ENCODE data around the gene ZNF567.
"Not testable (repeated sequence)": the region's sequence is repeated elsewhere in the genome, so short reads cannot be mapped to it uniquely, and the experiment has no call there.

Gene ZNF567

GRCh38 chr19:36687214-36688056 is at the start of gene ZNF567:
TSS of gene ZNF567 (plus strand) at chr19:36687612. CDS start at chr19:36694868, 7,256 bp downstream.
- peak; percentile 96 for DNase-seq (ENCODE audit: low spot score)

- DNase-seq (ENCODE audit: low spot score), result no peak
Measured at GRCh38 chr19:36638862-36639510, 48.4 kb upstream of the ZNF567 start.

GRCh38 chr19:36646746-36647145 is 40.7 kb upstream of the ZNF567 start:
- no peak for DNase-seq (ENCODE audit: low spot score)

GRCh38 chr19:36652958-36653357 is 34.5 kb upstream of the ZNF567 start:
- DNase-seq (ENCODE audit: low spot score), result no peak

- DNase-seq (ENCODE audit: low spot score), result no peak
Measured at GRCh38 chr19:36665832-36666231, 21.6 kb upstream of the ZNF567 start.

- DNase-seq (ENCODE audit: low spot score), result no peak
Measured at GRCh38 chr19:36668646-36669045, 18.8 kb upstream of the ZNF567 start.

GRCh38 chr19:36672368-36672767 is 15.0 kb upstream of the ZNF567 start:
- no peak for DNase-seq (ENCODE audit: low spot score)

GRCh38 chr19:36674201-36674600 is 13.2 kb upstream of the ZNF567 start:
- no peak for DNase-seq (ENCODE audit: low spot score)

- DNase-seq (ENCODE audit: low spot score), result no peak
Measured at GRCh38 chr19:36679455-36679854, 8.0 kb upstream of the ZNF567 start.

GRCh38 chr19:36685835-36686234 is 1.6 kb upstream of the ZNF567 start:
- DNase-seq (ENCODE audit: low spot score), result no peak

- DNase-seq (ENCODE audit: low spot score), result peak; percentile 67
Measured at GRCh38 chr19:36686365-36687213, 823 bp upstream of the ZNF567 start.

- DNase-seq (ENCODE audit: low spot score), result no peak
Measured at GRCh38 chr19:36688058-36688457, 646 bp downstream of the ZNF567 start.

- DNase-seq (ENCODE audit: low spot score), result no peak
Measured at GRCh38 chr19:36707134-36707533, 19.7 kb downstream of the ZNF567 start.

GRCh38 chr19:36709423-36709822 is 22.0 kb downstream of the ZNF567 start:
- DNase-seq (ENCODE audit: low spot score), result no peak

- no peak for DNase-seq (ENCODE audit: low spot score)
Measured at GRCh38 chr19:36719687-36720556, 32.5 kb downstream of the ZNF567 start.

GRCh38 chr19:36736166-36736565 is 48.8 kb downstream of the ZNF567 start:
- DNase-seq (ENCODE audit: low spot score), result not testable (repeated sequence)

GRCh38 chr19:36745870-36746269 is 58.5 kb downstream of the ZNF567 start:
- no peak for DNase-seq (ENCODE audit: low spot score)

GRCh38 chr19:36747750-36748149 is 60.3 kb downstream of the ZNF567 start:
- DNase-seq (ENCODE audit: low spot score), result no peak

- no peak for DNase-seq (ENCODE audit: low spot score)
Measured at GRCh38 chr19:36748431-36749275, 61.2 kb downstream of the ZNF567 start.

GRCh38 chr19:36749613-36750012 is 62.2 kb downstream of the ZNF567 start:
- DNase-seq (ENCODE audit: low spot score), result not testable (repeated sequence)

Measured in left forelimb (tissue), 1 donor.